Activated naive CD4-positive, alpha-beta T cell treated with anti-CD3 and anti-CD28 coated beads, Interleukin-2, amount 50 U/mL, for 72 hours (primary cell): ENCODE measurements around the gene SPAG6. TPM values are rescaled to one million over a fixed set of nuclear protein-coding genes. Genes with fewer than 3 reads are reported as not detected.

Source experiments
- ATAC-seq, 2 donors: fragments of 150-1000 bp; cut with Tn5 transposase; 2 replicates each; pipeline ENCODE4 v1.10.0; 2021; ENCODE audit warnings: mild to moderate bottlenecking in 2 of 2, moderate library complexity in 2 of 2
- DNase-seq, 2 donors: peaks; one replicate each; pipeline ENCODE4 v3.0.0; 2021 to 2022; ENCODE audit warnings: low spot score in 2 of 2
- H3K27ac Mint-ChIP-seq, 2 donors: one replicate each; pipeline ENCODE4 v1.8.0; 2022; ENCODE audit warnings: mild to moderate bottlenecking in 2 of 2, mixed read lengths in 2 of 2
- H3K36me3 Mint-ChIP-seq, 2 donors: one replicate each; pipeline ENCODE4 v1.8.0; 2022; ENCODE audit warnings: mixed read lengths in 2 of 2
- H3K9me3 Mint-ChIP-seq, 2 donors: one replicate each; pipeline ENCODE4 v1.8.0; 2022; ENCODE audit warnings: mixed read lengths in 2 of 2
- total RNA-seq, 2 donors: library from RNA; stranded (reverse); gene quantifications; one replicate each; pipeline ENCODE4 v1.2.3, GENCODE V29; 2022

The SPAG6 gene
- total RNA-seq, 2 donors from 2014 or later = 0.19 TPM; not detected in 1

- ATAC-seq = no peak
- Mint-ChIP-seq H3K9me3 (no peaks in the 10 kb centered on the region), H3K36me3 (peaks cover 17 to 36% of the 10 kb centered on the region in 2 donors), H3K27ac (peak overlapping the region; percentile 87 to 89)
- no peak for DNase-seq
Measured at GRCh38 chr10:22319980-22320558, 25.2 kb upstream of the SPAG6 start.

- Mint-ChIP-seq H3K9me3 (no peaks in the 10 kb centered on the region), H3K27ac (peak within 1 kb of the TSS; percentile 88 to 89), H3K36me3 (peaks cover 12 to 33% of the 10 kb centered on the region in 2 donors)
- DNase-seq (peak in 1 of 2 donors; percentile 44), ATAC-seq (peak; percentile 45 to 50)
Measured at GRCh38 chr10:22320591-22321155, 24.6 kb upstream of the SPAG6 start, which contains the start of gene BMI1. TSS of gene BMI1 (plus strand) at chr10:22321099. CDS start at chr10:22326450, 5,351 bp downstream.

- DNase-seq = peak; percentile 57 to 66
- no peaks in the 10 kb centered on the region for H3K9me3 Mint-ChIP-seq
- peak overlapping the region; percentile 49 to 85 for H3K27ac Mint-ChIP-seq
- peak; percentile 46 to 47 for ATAC-seq
- H3K36me3 Mint-ChIP-seq = peaks cover 11 to 34% of the 10 kb centered on the region in 2 donors
Measured at GRCh38 chr10:22321156-22321923, 24.0 kb upstream of the SPAG6 start.

GRCh38 chr10:22321924-22322640, 23.2 kb upstream of the SPAG6 start:
- ATAC-seq = no peak
- H3K27ac Mint-ChIP-seq = peak overlapping the region; percentile 81 to 88
- no peak for DNase-seq
- no peaks in the 10 kb centered on the region for H3K9me3 Mint-ChIP-seq
- H3K36me3 Mint-ChIP-seq = peaks cover 11 to 32% of the 10 kb centered on the region in 2 donors

- Mint-ChIP-seq H3K36me3 (peaks cover 11 to 32% of the 10 kb centered on the region in 2 donors), H3K9me3 (no peaks in the 10 kb centered on the region), H3K27ac (peak overlapping the region in 1 of 2 donors; percentile 81)
- no peak for ATAC-seq
- DNase-seq = no peak
Measured at GRCh38 chr10:22322641-22323160, 22.6 kb upstream of the SPAG6 start.

- peaks cover 11 to 32% of the 10 kb centered on the region in 2 donors for H3K36me3 Mint-ChIP-seq
- no peak overlapping the region for H3K27ac Mint-ChIP-seq
- ATAC-seq = no peak
- no peaks in the 10 kb centered on the region for H3K9me3 Mint-ChIP-seq
- no peak for DNase-seq
Measured at GRCh38 chr10:22323538-22324305, 21.6 kb upstream of the SPAG6 start.

GRCh38 chr10:22324413-22324812, 20.9 kb upstream of the SPAG6 start:
- DNase-seq (no peak), ATAC-seq (no peak)
- Mint-ChIP-seq H3K36me3 (peaks cover 16 to 34% of the 10 kb centered on the region in 2 donors), H3K27ac (peak overlapping the region in 1 of 2 donors; percentile 24), H3K9me3 (no peaks in the 10 kb centered on the region)

- Mint-ChIP-seq H3K36me3 (peaks cover 16 to 36% of the 10 kb centered on the region in 2 donors), H3K9me3 (no peaks in the 10 kb centered on the region), H3K27ac (peak overlapping the region; percentile 24 to 55)
- DNase-seq (no peak), ATAC-seq (no peak)
Measured at GRCh38 chr10:22324893-22325271, 20.4 kb upstream of the SPAG6 start.

GRCh38 chr10:22325272-22326144, 19.8 kb upstream of the SPAG6 start:
- DNase-seq (peak; percentile 63 to 65), ATAC-seq (peak; percentile 38 to 65)
- H3K9me3 Mint-ChIP-seq = no peaks in the 10 kb centered on the region
- peak overlapping the region; percentile 24 to 55 for H3K27ac Mint-ChIP-seq
- H3K36me3 Mint-ChIP-seq = peaks cover 11 to 31% of the 10 kb centered on the region in 2 donors

GRCh38 chr10:22326145-22326702, 19.1 kb upstream of the SPAG6 start:
- ATAC-seq (no peak), DNase-seq (no peak)
- Mint-ChIP-seq H3K27ac (no peak overlapping the region), H3K9me3 (no peaks in the 10 kb centered on the region), H3K36me3 (peaks cover 11 to 31% of the 10 kb centered on the region in 2 donors)

GRCh38 chr10:22329150-22329549, 16.1 kb upstream of the SPAG6 start:
- ATAC-seq (no peak), DNase-seq (no peak)
- Mint-ChIP-seq H3K27ac (no peak overlapping the region), H3K9me3 (peaks cover 3 to 7% of the 10 kb centered on the region in 2 donors), H3K36me3 (peaks cover 25 to 36% of the 10 kb centered on the region in 2 donors)

GRCh38 chr10:22332116-22332692, 13.1 kb upstream of the SPAG6 start:
- no peak for ATAC-seq
- no peak overlapping the region for H3K27ac Mint-ChIP-seq
- DNase-seq = no peak
- peaks cover 3 to 7% of the 10 kb centered on the region in 2 donors for H3K9me3 Mint-ChIP-seq
- peaks cover 25% of the 10 kb centered on the region in 2 donors for H3K36me3 Mint-ChIP-seq

GRCh38 chr10:22333167-22333974, 11.9 kb upstream of the SPAG6 start:
- Mint-ChIP-seq H3K9me3 (peaks cover 3 to 7% of the 10 kb centered on the region in 2 donors), H3K36me3 (peaks cover 25 to 28% of the 10 kb centered on the region in 2 donors), H3K27ac (peak overlapping the region in 1 of 2 donors; percentile 38)
- DNase-seq = no peak
- peak in 1 of 2 donors; percentile 18 for ATAC-seq

- ATAC-seq = no peak
- Mint-ChIP-seq H3K36me3 (peaks cover 25 to 28% of the 10 kb centered on the region in 2 donors), H3K9me3 (peaks cover 3 to 7% of the 10 kb centered on the region in 2 donors), H3K27ac (peak overlapping the region in 1 of 2 donors; percentile 38)
- no peak for DNase-seq
Measured at GRCh38 chr10:22333975-22334282, 11.4 kb upstream of the SPAG6 start.
